A549 (cell line): Measurements from ENCODE around the gene NUP205. TPM values are rescaled to one million over a fixed set of nuclear protein-coding genes. Genes with fewer than 3 reads are reported as not detected.
"Not testable (repeated sequence)": the region's sequence is repeated elsewhere in the genome, so short reads cannot be mapped to it uniquely, and the experiment has no call there.

Source experiments
- ATAC-seq, 2 experiments: fragments of 200-7000 bp in 1 of 2; fragments of >200 bp in 1 of 2; cut with Nextera tagmentation in 1 of 2; cut with Tn5 transposase in 1 of 2; 3 replicates each; pipeline versions ENCODE4 v1.8.0 to v1.9.1; 2018 to 2020; ENCODE audit warnings: mild to moderate bottlenecking in 1 of 2, moderate library complexity in 1 of 2
- CTCF ChIA-PET: fragments of 300-600 bp; sonication (Branson Sonifier 250); formaldehyde crosslinking; extraction: SDS; loops from one replicate; lab custom pipeline; 2021; ENCODE audit warnings: antibody characterized with exemption, inconsistent platforms; lab: Yijun Ruan, JAX
- POLR2A ChIA-PET: fragments of 350-600 bp; formaldehyde crosslinking; extraction: SDS; loops from one replicate; lab custom pipeline; 2021; ENCODE audit warnings: antibody characterized with exemption, inconsistent platforms; lab: Yijun Ruan, JAX
- DNase-seq, 2 experiments: peaks; one replicate each; pipeline versions ENCODE4 v3.0.0 to v3.0.0-alpha.2; 2011 to 2016; ENCODE audit warnings: low read depth in 1 of 2, low spot score in 1 of 2
- FAIRE-seq: peaks from 2 replicates; lab custom pipeline; 2011; peaks lifted over from hg19 to GRCh38; lab: Jason Lieb, UNC
- H3K27ac ChIP-seq, 2 experiments: fragments of >200 bp; sonication (Bioruptor Twin); formaldehyde crosslinking; 3 replicates each; pipeline ENCODE4 v1.5.1; 2016 to 2017
- H3K4me1 ChIP-seq: fragments of >200 bp; sonication (Bioruptor Twin); formaldehyde crosslinking; 3 replicates; pipeline ENCODE4 v1.6.1; 2016
- H3K4me2 ChIP-seq: fragments of >200 bp; sonication (Bioruptor Twin); formaldehyde crosslinking; 3 replicates; pipeline ENCODE4 v1.6.1; 2016
- H3K4me3 ChIP-seq: fragments of >200 bp; sonication (Bioruptor Twin); formaldehyde crosslinking; 3 replicates; pipeline ENCODE4 v1.5.1; 2016
- H3K9me3 ChIP-seq: fragments of >200 bp; sonication (Bioruptor Twin); formaldehyde crosslinking; 3 replicates; pipeline ENCODE4 v1.6.1; 2016
- EHF ChIP-seq: fragments of 250-450 bp; sonication (Bioruptor Pico); IDR thresholded peaks from 2 replicates; pipeline ENCODE4 v1.5.0; 2020; ENCODE audit warnings: mild to moderate bottlenecking
- FOSL2 ChIP-seq, 2 experiments: fragments of 450-650 bp in 1 of 2; fragments of >200 bp in 1 of 2; sonication (Bioruptor Twin) in 1 of 2; formaldehyde crosslinking; IDR thresholded peaks; 2 replicates each; pipeline versions ENCODE4 v1.5.0 to v1.6.1; 2016 to 2020; ENCODE audit warnings: mild to moderate bottlenecking in 1 of 2, moderate library complexity in 1 of 2
- GATA3 ChIP-seq: IDR thresholded peaks from 2 replicates; pipeline ENCODE4 v1.6.1; 2012; ENCODE audit warnings: borderline replicate concordance
- HEYL ChIP-seq: fragments of 250-450 bp; sonication (Bioruptor Pico); IDR thresholded peaks from 2 replicates; pipeline ENCODE4 v1.8.0; 2021; ENCODE audit warnings: mild to moderate bottlenecking, moderate library complexity
- HOXB13 ChIP-seq: fragments of 250-450 bp; sonication (Bioruptor Pico); IDR thresholded peaks from 2 replicates; pipeline ENCODE4 v1.5.0; 2020; ENCODE audit warnings: low read depth, mild to moderate bottlenecking, moderate library complexity
- MAFK ChIP-seq: fragments of 450-650 bp; IDR thresholded peaks from 2 replicates; pipeline ENCODE4 v1.6.1; 2014; ENCODE audit not compliant: partially characterized antibody
- MYC ChIP-seq: IDR thresholded peaks from 2 replicates; pipeline ENCODE4 v1.6.1; 2012; ENCODE audit warnings: mild to moderate bottlenecking, inconsistent platforms, low read length, improper control_type of control experiment, borderline replicate concordance
- NFE2L2 ChIP-seq: fragments of 150-350 bp; conservative IDR thresholded peaks from 2 replicates; pipeline ENCODE4 v1.6.1; 2014; ENCODE audit warnings: low read length
- NPAS2 ChIP-seq: fragments of 250-450 bp; sonication (Bioruptor Pico); IDR thresholded peaks from 2 replicates; pipeline ENCODE4 v1.8.0; 2022; ENCODE audit warnings: mild to moderate bottlenecking, moderate library complexity, borderline replicate concordance
- NR3C1 ChIP-seq: fragments of >200 bp; sonication (Bioruptor Twin); formaldehyde crosslinking; IDR thresholded peaks from 3 replicates; pipeline ENCODE4 v1.6.1; 2017
- POLR2A ChIP-seq: IDR thresholded peaks from 2 replicates; pipeline ENCODE4 v1.6.1; 2012; ENCODE audit warnings: mild to moderate bottlenecking, low read length
- WGBS: methylation state at CpG from one replicate; pipeline ENCODE4 v1.1.6; 2017; ENCODE audit errors: missing lambda C conversion rate; 5-methylcytosine and 5-hydroxymethylcytosine counted together
- polyA plus RNA-seq, 4 experiments: library from polyadenylated mRNA; depleted of rRNA in 3 of 4; stranded (reverse); fragments of >200 nt; fragmentation: RNase III in 1 of 4; extraction: RNeasy Plus Mini Kit Qiagen cat#74134 plus additional on column Dnase treatment in 1 of 4; gene quantifications; 2 replicates in 3 of 4; 3 replicates in 1 of 4; pipeline ENCODE4 v1.2.3, GENCODE V29; 2011 to 2017
- TF ChIP-seq, protein P1 (sequence below): fragments of 200-600 bp; sonication (generic); IDR thresholded peaks from 2 replicates; pipeline ENCODE4 v1.6.1; 2016; ENCODE audit warnings: antibody characterized with exemption, mild to moderate bottlenecking, moderate library complexity
- TF ChIP-seq, protein P2 (sequence below): fragments of >200 bp; sonication (Bioruptor Twin); formaldehyde crosslinking; IDR thresholded peaks from 3 replicates; pipeline ENCODE4 v1.6.1; 2016
- TF ChIP-seq, protein P3 (sequence below): IDR thresholded peaks from 2 replicates; pipeline ENCODE4 v1.6.1; 2012
- TF ChIP-seq, protein P4 (sequence below): fragments of 250-450 bp; sonication (Bioruptor Pico); IDR thresholded peaks from 2 replicates; pipeline ENCODE4 v1.5.0; 2020; ENCODE audit warnings: low read depth, mild to moderate bottlenecking, moderate library complexity

The NUP205 gene
- polyA plus RNA-seq, 2 of the 4 experiments (the other 2 are of a cell fraction), result 55.0 to 119 TPM

DNA sequence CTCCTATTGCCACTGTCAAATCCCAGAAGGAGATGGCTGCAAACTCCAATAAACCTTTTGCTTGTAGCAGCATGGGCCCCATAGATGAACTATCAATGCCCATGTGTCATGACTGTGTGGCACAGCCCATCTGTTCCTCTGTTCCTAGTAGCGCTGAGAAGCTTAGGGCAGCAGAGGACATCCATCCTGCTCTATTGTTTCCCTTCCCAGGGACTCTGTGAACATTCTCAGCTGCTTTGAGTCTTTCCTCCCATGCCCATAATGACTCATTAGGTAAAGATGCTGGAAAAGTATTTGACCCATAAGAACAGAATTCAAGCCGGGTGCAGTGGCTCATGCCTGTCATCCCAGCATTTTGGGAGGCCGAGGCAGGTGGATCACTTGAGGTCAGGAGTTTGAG, 132.8 kb downstream of the NUP205 start (continued):
- TF ChIP-seq, protein P1, sequence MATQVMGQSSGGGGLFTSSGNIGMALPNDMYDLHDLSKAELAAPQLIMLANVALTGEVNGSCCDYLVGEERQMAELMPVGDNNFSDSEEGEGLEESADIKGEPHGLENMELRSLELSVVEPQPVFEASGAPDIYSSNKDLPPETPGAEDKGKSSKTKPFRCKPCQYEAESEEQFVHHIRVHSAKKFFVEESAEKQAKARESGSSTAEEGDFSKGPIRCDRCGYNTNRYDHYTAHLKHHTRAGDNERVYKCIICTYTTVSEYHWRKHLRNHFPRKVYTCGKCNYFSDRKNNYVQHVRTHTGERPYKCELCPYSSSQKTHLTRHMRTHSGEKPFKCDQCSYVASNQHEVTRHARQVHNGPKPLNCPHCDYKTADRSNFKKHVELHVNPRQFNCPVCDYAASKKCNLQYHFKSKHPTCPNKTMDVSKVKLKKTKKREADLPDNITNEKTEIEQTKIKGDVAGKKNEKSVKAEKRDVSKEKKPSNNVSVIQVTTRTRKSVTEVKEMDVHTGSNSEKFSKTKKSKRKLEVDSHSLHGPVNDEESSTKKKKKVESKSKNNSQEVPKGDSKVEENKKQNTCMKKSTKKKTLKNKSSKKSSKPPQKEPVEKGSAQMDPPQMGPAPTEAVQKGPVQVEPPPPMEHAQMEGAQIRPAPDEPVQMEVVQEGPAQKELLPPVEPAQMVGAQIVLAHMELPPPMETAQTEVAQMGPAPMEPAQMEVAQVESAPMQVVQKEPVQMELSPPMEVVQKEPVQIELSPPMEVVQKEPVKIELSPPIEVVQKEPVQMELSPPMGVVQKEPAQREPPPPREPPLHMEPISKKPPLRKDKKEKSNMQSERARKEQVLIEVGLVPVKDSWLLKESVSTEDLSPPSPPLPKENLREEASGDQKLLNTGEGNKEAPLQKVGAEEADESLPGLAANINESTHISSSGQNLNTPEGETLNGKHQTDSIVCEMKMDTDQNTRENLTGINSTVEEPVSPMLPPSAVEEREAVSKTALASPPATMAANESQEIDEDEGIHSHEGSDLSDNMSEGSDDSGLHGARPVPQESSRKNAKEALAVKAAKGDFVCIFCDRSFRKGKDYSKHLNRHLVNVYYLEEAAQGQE, result no peak
- TF ChIP-seq POLR2A, result no peak

DNA sequence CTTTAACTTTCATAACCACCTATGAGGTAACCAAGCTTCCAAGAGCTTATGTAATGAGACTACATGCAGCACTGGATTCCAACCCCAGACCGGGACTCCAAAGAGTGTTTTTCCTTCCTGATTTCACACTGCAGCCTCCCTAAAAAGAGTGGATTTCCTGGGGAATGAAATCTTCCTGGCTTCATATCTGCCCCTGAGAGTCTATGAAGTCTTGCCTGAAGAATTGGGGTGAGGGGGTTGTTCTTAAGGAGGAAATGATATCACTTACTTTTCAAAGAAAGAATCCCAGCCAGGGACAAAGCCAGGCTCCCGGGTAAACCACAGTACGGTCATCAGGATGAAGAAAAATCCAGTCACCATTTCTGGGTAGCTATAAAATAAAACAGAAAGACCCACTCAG, 134.3 kb downstream of the NUP205 start:
- Histone ChIP-seq H3K4me2 (no peak overlapping the region), H3K27ac (no peak overlapping the region), H3K4me1 (no peaks in the 10 kb centered on the region), H3K9me3 (no peaks in the 10 kb centered on the region), H3K4me3 (no peak overlapping the region)
- ATAC-seq (no peak), DNase-seq (no peak), FAIRE-seq (no peak)
- TF ChIP-seq NFE2L2 (no peak), MYC (no peak), NPAS2 (CRISPR knock-in tag) (no peak), FOSL2 (IDR thresholded peaks at IDR 0.05) (no peak), FOSL2 (CRISPR knock-in tag; IDR thresholded peaks at IDR 0.05) (no peak), HOXB13 (CRISPR knock-in tag) (no peak), NR3C1 (no peak), HEYL (CRISPR knock-in tag) (no peak), EHF (CRISPR knock-in tag) (no peak), MAFK (no peak), GATA3 (no peak)
- TF ChIP-seq, protein P2, sequence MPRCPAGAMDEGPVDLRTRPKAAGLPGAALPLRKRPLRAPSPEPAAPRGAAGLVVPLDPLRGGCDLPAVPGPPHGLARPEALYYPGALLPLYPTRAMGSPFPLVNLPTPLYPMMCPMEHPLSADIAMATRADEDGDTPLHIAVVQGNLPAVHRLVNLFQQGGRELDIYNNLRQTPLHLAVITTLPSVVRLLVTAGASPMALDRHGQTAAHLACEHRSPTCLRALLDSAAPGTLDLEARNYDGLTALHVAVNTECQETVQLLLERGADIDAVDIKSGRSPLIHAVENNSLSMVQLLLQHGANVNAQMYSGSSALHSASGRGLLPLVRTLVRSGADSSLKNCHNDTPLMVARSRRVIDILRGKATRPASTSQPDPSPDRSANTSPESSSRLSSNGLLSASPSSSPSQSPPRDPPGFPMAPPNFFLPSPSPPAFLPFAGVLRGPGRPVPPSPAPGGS, result no peak
- TF ChIP-seq, protein P3, sequence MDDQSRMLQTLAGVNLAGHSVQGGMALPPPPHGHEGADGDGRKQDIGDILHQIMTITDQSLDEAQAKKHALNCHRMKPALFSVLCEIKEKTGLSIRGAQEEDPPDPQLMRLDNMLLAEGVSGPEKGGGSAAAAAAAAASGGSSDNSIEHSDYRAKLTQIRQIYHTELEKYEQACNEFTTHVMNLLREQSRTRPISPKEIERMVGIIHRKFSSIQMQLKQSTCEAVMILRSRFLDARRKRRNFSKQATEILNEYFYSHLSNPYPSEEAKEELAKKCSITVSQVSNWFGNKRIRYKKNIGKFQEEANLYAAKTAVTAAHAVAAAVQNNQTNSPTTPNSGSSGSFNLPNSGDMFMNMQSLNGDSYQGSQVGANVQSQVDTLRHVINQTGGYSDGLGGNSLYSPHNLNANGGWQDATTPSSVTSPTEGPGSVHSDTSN, result no peak
- TF ChIP-seq, protein P4, sequence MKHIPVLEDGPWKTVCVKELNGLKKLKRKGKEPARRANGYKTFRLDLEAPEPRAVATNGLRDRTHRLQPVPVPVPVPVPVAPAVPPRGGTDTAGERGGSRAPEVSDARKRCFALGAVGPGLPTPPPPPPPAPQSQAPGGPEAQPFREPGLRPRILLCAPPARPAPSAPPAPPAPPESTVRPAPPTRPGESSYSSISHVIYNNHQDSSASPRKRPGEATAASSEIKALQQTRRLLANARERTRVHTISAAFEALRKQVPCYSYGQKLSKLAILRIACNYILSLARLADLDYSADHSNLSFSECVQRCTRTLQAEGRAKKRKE (CRISPR knock-in tag), result no peak
- WGBS, result 92% methylated on average over 3 of the region's 3 CpGs
- ChIA-PET POLR2A (no interaction called here), CTCF (interaction anchor here (1.0 kb wide), 1 partner anchor 20 kb away, joined by 3 read pairs; no protein-coding TSS in a partner anchor)

DNA sequence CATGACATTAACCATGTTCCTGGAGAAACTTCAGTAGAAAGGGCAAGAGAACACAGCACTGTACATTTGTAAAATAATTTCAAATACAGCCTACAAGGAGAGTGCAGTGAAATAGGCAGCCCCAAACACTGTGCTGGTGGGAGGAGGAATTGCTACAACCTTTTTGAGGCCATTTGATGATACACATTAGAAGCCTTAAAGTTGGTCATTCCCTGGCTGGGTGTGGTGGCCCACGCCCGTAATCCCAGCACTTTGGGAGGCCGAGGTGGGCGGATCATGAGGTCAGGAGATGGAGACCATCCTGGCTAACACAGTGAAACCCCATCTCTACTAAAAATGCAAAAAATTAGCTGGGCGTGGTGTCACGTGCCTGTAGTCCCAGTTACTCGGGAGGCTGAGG, 134.9 kb downstream of the NUP205 start:
- 90% methylated on average over 7 of the region's 7 CpGs for WGBS
- CTCF ChIA-PET, ATAC-seq: not testable (repeated sequence)

More for the DNA sequence above, 134.9 kb downstream of the NUP205 start:
- H3K9me3 ChIP-seq, DNase-seq, POLR2A ChIA-PET, H3K4me1 ChIP-seq, H3K4me2 ChIP-seq, H3K4me3 ChIP-seq, FAIRE-seq, H3K27ac ChIP-seq: not testable (repeated sequence)
